Fibroblast of lung (primary cell): ENCODE results near the gene PSMC5.

ENCODE experiments used
- EZH2 ChIP-seq: IDR thresholded peaks from 2 replicates; pipeline ENCODE4 v1.5.1; 2012; ENCODE audit warnings: low read length, control low read depth, mild to moderate bottlenecking; ENCODE audit errors: missing control alignments
- TF ChIP-seq, protein P1 (sequence below), 2 donors: IDR thresholded peaks in 1 of 2; conservative IDR thresholded peaks in 1 of 2; 1 replicate in 1 of 2; 2 replicates in 1 of 2; pipeline ENCODE4 v1.5.1; 2011 to 2012; ENCODE audit warnings: low read length in 2 of 2, control low read depth in 1 of 2, inconsistent platforms in 1 of 2, low read depth in 1 of 2, mild to moderate bottlenecking in 1 of 2

DNA sequence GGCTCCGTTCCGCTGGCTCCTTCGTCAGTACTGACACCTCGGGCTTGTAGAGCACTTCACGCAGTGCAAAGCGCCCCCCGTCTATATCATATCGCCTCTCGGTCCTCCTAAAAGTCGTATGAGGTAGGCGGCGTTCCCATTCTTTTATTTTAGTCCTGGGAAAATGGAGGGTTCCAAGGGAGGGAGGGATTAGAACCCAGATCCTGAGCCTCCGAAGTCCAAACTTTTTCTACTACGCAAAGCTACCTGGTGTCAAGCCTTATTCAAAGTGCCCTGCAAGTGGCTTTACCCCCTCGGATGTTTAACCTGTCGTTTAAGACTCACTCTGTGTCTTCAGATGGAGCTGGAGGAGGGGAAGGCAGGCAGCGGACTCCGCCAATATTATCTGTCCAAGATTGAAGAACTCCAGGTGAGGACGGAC, 580 bp downstream of the PSMC5 start:
- TF ChIP-seq EZH2: no peak
- TF ChIP-seq, protein P1, sequence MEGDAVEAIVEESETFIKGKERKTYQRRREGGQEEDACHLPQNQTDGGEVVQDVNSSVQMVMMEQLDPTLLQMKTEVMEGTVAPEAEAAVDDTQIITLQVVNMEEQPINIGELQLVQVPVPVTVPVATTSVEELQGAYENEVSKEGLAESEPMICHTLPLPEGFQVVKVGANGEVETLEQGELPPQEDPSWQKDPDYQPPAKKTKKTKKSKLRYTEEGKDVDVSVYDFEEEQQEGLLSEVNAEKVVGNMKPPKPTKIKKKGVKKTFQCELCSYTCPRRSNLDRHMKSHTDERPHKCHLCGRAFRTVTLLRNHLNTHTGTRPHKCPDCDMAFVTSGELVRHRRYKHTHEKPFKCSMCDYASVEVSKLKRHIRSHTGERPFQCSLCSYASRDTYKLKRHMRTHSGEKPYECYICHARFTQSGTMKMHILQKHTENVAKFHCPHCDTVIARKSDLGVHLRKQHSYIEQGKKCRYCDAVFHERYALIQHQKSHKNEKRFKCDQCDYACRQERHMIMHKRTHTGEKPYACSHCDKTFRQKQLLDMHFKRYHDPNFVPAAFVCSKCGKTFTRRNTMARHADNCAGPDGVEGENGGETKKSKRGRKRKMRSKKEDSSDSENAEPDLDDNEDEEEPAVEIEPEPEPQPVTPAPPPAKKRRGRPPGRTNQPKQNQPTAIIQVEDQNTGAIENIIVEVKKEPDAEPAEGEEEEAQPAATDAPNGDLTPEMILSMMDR (conservative IDR thresholded peaks at IDR 0.05 in 1 of 2, IDR thresholded peaks at IDR 0.05 in 1 of 2; ENCODE audit: low read depth in 1 of 2, low read length in 2 of 2): no peak
